HFF-Myc (cell line): ENCODE data around the gene ALDH1L2.

Source experiments
- DNase-seq: peaks from one replicate; pipeline ENCODE4 v3.0.0-alpha.2; 2011; ENCODE audit warnings: low read depth; ENCODE audit errors: extremely low read depth
- H3K4me3 ChIP-seq: replicated peaks from 2 replicates; pipeline ENCODE4 v1.5.1; 2011; ENCODE audit warnings: low read depth, mild to moderate bottlenecking, control low read depth, low read length
- TF ChIP-seq, protein P1 (sequence below): IDR thresholded peaks from 2 replicates; pipeline ENCODE4 v1.5.1; 2012; ENCODE audit warnings: mild to moderate bottlenecking, low read depth, low read length, control low read depth; ENCODE audit errors: missing control alignments

ALDH1L2 gene

DNA sequence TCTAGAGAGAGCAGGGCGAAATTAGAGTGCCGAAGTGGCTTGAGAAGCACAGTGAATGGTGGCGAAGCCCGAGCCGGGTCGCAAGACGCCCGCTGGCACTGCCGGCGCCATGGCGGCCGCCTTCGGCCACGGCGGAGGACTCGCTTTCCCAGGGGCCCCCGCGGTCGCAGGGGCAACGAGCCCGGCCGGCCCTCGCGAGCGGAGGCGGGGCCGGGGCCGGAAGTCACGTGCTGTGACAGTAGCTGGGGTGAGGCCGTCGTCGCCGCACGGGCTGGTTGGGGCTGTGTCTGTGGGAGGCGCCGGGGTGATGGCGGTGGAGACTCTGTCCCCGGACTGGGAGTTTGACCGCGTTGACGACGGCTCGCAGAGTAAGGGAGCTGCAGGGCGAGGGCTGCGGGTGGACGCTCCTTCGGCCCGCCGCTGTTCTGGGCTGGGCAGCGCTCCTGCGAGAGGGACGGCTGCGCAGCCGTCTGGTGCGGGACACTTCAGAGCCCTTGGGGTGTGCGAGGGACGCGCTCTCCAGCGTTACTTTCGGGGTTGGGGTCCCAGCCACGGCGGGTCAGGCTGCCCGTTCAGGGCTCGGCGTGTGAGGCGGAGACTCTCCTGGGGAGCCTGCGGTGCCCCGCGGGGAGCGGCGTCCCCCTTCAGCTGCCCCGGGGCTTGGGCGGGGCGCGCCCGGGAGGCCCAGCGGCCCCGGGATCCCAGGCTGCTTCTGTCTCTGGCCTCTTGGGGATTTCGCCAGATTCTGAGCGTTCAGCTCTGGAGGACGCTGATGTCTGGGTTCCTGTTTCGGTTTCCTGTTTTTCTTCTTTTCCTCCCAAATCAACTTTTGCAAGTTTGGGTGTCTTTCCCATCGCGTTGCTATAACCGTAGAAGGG lies 23.5 kb upstream of the ALDH1L2 start, which contains the start of gene WASHC4:
Gene WASHC4, plus strand, starts transcription at position 238 of the 878 bp plus-strand sequence. Its CDS starts 70 bp downstream, at position 308.
- peak; percentile 67 for DNase-seq
- TF ChIP-seq, protein P1, sequence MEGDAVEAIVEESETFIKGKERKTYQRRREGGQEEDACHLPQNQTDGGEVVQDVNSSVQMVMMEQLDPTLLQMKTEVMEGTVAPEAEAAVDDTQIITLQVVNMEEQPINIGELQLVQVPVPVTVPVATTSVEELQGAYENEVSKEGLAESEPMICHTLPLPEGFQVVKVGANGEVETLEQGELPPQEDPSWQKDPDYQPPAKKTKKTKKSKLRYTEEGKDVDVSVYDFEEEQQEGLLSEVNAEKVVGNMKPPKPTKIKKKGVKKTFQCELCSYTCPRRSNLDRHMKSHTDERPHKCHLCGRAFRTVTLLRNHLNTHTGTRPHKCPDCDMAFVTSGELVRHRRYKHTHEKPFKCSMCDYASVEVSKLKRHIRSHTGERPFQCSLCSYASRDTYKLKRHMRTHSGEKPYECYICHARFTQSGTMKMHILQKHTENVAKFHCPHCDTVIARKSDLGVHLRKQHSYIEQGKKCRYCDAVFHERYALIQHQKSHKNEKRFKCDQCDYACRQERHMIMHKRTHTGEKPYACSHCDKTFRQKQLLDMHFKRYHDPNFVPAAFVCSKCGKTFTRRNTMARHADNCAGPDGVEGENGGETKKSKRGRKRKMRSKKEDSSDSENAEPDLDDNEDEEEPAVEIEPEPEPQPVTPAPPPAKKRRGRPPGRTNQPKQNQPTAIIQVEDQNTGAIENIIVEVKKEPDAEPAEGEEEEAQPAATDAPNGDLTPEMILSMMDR, result no peak
- H3K4me3 ChIP-seq, result peak within 1 kb of the TSS; percentile 74

GRCh38 chr12:105107171-105107493 lies 22.9 kb upstream of the ALDH1L2 start:
- TF ChIP-seq, protein P1, result no peak
- no peak for DNase-seq
- H3K4me3 ChIP-seq, result peak overlapping the region; percentile 74

DNA sequence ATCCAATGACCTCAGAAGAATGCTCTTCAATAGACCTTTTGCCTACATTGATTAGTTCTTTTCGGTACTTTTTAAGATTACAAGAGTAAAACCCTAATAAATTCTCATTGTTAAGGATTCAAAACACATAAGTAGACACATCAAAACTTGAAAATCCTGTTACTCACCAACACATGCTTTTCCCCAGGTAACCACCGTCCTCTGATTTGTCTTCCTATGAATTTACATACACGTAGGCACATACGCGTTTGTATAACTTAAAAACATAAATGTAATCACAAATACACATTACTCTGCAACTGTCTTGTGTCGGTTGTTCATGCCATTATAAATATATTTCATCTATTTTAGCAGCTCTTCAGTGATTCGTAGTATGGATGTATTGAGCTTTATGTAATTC lies 22.4 kb upstream of the ALDH1L2 start:
- no peak for DNase-seq
- H3K4me3 ChIP-seq, result peak overlapping the region; percentile 74
- TF ChIP-seq, protein P1, result no peak

GRCh38 chr12:105104762-105105161 lies 20.5 kb upstream of the ALDH1L2 start:
- DNase-seq, result no peak

DNA sequence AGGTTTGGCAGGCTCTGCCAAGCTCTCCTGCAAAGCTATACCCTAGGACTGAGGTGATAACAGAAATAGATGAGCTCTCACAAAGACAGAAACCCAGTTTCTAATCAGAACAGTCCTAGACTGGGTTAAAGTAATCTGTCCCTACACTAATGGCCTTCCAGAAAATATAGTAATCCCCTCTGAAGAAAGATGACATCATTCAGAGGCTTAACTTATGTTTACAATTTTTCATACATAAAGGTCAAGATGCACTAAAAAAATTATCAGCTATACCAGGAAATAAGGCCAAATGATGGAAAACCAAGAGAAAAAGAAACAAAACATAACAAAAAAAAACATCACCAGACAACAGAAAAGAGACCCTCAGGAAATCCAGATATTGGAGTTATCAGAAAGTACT lies 18.4 kb upstream of the ALDH1L2 start:
- DNase-seq, result no peak
- TF ChIP-seq, protein P1, result no peak
- no peak overlapping the region for H3K4me3 ChIP-seq

More at GRCh38 chr12:105104762-105105161, 20.5 kb upstream of the ALDH1L2 start:
- TF ChIP-seq, protein P1, result no peak
- H3K4me3 ChIP-seq, result no peak overlapping the region

- H3K4me3 ChIP-seq, result no peak overlapping the region
- TF ChIP-seq, protein P1, result no peak
- DNase-seq, result no peak
Measured at GRCh38 chr12:105100998-105101397, 16.7 kb upstream of the ALDH1L2 start.
